ENCODE results near the gene MCC.
"Not testable (repeated sequence)": the region's sequence is repeated elsewhere in the genome, so short reads cannot be mapped to it uniquely, and the experiment has no call there.

DNA sequence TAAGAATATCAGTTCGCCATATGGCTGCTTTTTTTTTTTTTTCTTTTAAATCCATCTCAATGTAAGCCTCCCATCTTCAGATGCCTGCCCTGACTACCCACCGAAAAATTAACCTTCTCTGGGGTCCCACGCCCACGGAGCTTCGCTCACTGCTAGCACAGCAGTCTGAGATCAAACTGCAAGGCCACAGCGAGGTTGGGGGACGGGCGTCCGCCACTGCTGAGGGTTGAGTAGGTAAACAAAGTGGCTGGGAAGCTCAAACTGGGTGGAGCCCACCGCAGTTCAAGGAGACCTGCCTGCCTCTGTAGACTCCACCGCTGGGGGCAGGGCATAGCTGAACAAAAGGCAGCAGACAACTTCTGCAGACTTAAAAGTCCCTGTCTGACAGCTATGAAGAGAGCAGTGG, 414.6 kb downstream of the MCC start:
- TF ChIP-seq, protein P1, sequence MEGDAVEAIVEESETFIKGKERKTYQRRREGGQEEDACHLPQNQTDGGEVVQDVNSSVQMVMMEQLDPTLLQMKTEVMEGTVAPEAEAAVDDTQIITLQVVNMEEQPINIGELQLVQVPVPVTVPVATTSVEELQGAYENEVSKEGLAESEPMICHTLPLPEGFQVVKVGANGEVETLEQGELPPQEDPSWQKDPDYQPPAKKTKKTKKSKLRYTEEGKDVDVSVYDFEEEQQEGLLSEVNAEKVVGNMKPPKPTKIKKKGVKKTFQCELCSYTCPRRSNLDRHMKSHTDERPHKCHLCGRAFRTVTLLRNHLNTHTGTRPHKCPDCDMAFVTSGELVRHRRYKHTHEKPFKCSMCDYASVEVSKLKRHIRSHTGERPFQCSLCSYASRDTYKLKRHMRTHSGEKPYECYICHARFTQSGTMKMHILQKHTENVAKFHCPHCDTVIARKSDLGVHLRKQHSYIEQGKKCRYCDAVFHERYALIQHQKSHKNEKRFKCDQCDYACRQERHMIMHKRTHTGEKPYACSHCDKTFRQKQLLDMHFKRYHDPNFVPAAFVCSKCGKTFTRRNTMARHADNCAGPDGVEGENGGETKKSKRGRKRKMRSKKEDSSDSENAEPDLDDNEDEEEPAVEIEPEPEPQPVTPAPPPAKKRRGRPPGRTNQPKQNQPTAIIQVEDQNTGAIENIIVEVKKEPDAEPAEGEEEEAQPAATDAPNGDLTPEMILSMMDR (IDR thresholded peaks at IDR 0.05; ENCODE audit: insufficient read depth, low read length, poor library complexity, severe bottlenecking): not testable (repeated sequence)
- TF ChIP-seq EZH2phosphoT487 (conservative IDR thresholded peaks at IDR 0.05; ENCODE audit: low read length): not testable (repeated sequence)
